ENCODE data around the gene ATP11A. TPM values are rescaled to one million over a fixed set of nuclear protein-coding genes. Genes with fewer than 3 reads are reported as not detected.

The ATP11A gene
- total RNA-seq, 1 experiment from 2014 or later: 80.4 TPM

DNA sequence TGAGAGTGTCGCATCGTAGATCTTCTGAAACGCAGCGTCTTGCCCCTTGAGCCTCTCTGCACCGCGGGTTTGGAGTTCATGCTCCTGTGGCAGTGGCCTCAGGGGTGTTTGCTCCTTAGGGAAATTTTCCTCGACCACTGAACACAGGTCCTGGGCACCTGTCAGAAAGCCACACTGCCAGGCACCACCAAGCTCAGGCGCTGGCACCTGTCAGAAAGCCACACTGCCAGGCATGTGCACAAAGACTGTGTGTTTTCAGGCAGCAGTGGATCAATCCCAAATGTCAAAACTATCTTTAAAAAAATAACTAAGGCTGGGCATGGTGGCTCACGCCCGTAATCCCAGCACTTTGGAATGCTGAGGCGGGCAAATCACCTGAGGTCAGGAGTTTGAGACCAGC is 87.1 kb downstream of the ATP11A start:
- ATAC-seq: no peak
- CTCF ChIA-PET: no interaction called here
- intact Hi-C loops (cut with micrococcal nuclease): no loop called here
- no peak overlapping the region for H3K4me2 ChIP-seq (ENCODE audit: low read length)
- no peaks in the 10 kb centered on the region for H3K9me3 ChIP-seq (ENCODE audit: control insufficient read depth in 1 of 2, insufficient read depth in 1 of 2, low read depth in 1 of 2, low read length in 2 of 2)
- 0 out of 2 replicates have a peak, but pooled peaks cover 12% of the 10 kb centered on the region for H3K79me2 ChIP-seq (ENCODE audit: insufficient read depth, low read length)
- no peak overlapping the region for H3K27ac ChIP-seq (ENCODE audit: low read depth, low read length)
- no peaks in the 10 kb centered on the region for H4K20me1 ChIP-seq (ENCODE audit: insufficient read depth)
- no peaks in the 10 kb centered on the region for H3K9me2 ChIP-seq (ENCODE audit: insufficient read depth)
- TF ChIP-seq POLR2AphosphoS5 (IDR thresholded peaks at IDR 0.05; ENCODE audit: low read depth, low read length): no peak
- TF ChIP-seq SP1 (IDR thresholded peaks at IDR 0.05; ENCODE audit: low read depth): no peak
- TF ChIP-seq EZH2 (IDR thresholded peaks at IDR 0.05): no peak
- TF ChIP-seq, protein P1, sequence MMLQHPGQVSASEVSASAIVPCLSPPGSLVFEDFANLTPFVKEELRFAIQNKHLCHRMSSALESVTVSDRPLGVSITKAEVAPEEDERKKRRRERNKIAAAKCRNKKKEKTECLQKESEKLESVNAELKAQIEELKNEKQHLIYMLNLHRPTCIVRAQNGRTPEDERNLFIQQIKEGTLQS (IDR thresholded peaks at IDR 0.05): no peak
- TF ChIP-seq CEBPB (IDR thresholded peaks at IDR 0.05; ENCODE audit: low read depth): no peak
- TF ChIP-seq ZFX (IDR thresholded peaks at IDR 0.05): no peak
- TF ChIP-seq, protein P2, sequence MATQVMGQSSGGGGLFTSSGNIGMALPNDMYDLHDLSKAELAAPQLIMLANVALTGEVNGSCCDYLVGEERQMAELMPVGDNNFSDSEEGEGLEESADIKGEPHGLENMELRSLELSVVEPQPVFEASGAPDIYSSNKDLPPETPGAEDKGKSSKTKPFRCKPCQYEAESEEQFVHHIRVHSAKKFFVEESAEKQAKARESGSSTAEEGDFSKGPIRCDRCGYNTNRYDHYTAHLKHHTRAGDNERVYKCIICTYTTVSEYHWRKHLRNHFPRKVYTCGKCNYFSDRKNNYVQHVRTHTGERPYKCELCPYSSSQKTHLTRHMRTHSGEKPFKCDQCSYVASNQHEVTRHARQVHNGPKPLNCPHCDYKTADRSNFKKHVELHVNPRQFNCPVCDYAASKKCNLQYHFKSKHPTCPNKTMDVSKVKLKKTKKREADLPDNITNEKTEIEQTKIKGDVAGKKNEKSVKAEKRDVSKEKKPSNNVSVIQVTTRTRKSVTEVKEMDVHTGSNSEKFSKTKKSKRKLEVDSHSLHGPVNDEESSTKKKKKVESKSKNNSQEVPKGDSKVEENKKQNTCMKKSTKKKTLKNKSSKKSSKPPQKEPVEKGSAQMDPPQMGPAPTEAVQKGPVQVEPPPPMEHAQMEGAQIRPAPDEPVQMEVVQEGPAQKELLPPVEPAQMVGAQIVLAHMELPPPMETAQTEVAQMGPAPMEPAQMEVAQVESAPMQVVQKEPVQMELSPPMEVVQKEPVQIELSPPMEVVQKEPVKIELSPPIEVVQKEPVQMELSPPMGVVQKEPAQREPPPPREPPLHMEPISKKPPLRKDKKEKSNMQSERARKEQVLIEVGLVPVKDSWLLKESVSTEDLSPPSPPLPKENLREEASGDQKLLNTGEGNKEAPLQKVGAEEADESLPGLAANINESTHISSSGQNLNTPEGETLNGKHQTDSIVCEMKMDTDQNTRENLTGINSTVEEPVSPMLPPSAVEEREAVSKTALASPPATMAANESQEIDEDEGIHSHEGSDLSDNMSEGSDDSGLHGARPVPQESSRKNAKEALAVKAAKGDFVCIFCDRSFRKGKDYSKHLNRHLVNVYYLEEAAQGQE (IDR thresholded peaks at IDR 0.05; ENCODE audit: low read depth): no peak
- no peak for TF ChIP-seq EGR1 (IDR thresholded peaks at IDR 0.05; ENCODE audit: low read depth)
- TF ChIP-seq, protein P3, sequence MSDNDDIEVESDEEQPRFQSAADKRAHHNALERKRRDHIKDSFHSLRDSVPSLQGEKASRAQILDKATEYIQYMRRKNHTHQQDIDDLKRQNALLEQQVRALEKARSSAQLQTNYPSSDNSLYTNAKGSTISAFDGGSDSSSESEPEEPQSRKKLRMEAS (IDR thresholded peaks at IDR 0.05): no peak
- TF ChIP-seq RAD21 (IDR thresholded peaks at IDR 0.05; ENCODE audit: low read depth): no peak
- POLR2A ChIA-PET: no interaction called here
- RAD21 ChIA-PET (ENCODE audit: low non-redundant PET in 1 of 2, low total read pairs in 2 of 2, uncharacterized antibody in 2 of 2, unreplicated experiment in 2 of 2): no interaction called here
- BruUV-seq (replicated peaks): no TSS peak
- no peak overlapping the region for H2AFZ ChIP-seq (ENCODE audit: low read depth, low read length, poor library complexity, severe bottlenecking)
- H3K27me3 ChIP-seq (ENCODE audit: insufficient read depth, low read length): no peaks in the 10 kb centered on the region
- no peak for DNase-seq (ENCODE audit: low read depth, low spot score)
- H3K4me3 ChIP-seq (replicated peaks in 1 of 2; ENCODE audit: low read depth in 1 of 2, low read length in 2 of 2): no peak overlapping the region
- H3K4me1 ChIP-seq (ENCODE audit: control insufficient read depth in 1 of 2, insufficient read depth in 2 of 2, low read length in 2 of 2): peaks cover 0 to 7% of the 10 kb centered on the region in 2 experiments; a peak in 1 of 4 replicates
- no peak overlapping the region for H3K9ac ChIP-seq (ENCODE audit: low read length)
- H3K36me3 ChIP-seq (ENCODE audit: control insufficient read depth in 1 of 2, insufficient read depth in 2 of 2, low read length in 2 of 2): no peaks in the 10 kb centered on the region

Data from HCT116 (cell line).